CD4-positive, alpha-beta T cell treated with Interleukin-21 for 1 hour (primary cell): Measurements from ENCODE around the gene LMF1.
"Not testable (repeated sequence)": the region's sequence is repeated elsewhere in the genome, so short reads cannot be mapped to it uniquely, and the experiment has no call there.

Experiments used
- DNase-seq: peaks from one replicate; pipeline ENCODE4 v3.0.0-alpha.2; 2020

The LMF1 gene

DNA sequence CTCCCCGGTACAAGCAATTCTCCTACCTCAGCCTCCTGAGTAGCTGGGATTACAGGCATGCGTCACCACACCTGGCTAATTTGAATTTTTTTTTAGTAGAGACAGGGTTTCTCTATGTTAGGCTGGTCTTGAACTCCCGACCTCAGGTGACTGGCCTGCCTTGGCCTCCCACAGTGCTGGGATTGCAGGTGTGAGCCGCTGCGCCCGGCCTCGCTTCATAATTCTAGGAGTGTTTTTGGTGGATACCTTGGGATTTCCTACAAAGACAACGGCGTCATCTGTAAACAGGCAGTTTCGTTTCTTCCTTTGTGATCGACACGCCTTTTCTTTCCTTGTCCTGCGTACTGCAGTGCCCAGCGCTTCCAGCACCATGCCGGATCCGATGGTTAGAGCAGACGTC is 109.3 kb downstream of the LMF1 start:
- DNase-seq, result no peak

DNA sequence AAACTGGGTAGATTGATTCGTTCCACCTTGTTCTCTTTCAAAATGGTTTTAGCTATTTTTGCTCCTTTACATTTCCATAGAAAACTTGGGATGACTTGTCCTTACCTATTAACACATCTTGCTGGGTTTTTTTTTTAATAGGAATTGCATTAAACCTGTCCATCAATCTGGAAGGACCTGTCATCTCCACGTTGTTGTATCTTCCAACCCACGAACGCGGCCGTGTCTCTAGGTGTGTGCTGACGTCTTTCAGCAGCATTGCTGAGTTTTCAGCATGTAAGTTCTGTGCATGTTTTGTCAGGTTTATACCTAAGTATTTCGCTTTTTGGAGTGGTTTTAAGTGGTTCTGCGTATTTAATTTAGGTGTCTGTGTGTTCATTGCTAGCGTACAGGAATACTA is 109.9 kb downstream of the LMF1 start:
- no peak for DNase-seq

DNA sequence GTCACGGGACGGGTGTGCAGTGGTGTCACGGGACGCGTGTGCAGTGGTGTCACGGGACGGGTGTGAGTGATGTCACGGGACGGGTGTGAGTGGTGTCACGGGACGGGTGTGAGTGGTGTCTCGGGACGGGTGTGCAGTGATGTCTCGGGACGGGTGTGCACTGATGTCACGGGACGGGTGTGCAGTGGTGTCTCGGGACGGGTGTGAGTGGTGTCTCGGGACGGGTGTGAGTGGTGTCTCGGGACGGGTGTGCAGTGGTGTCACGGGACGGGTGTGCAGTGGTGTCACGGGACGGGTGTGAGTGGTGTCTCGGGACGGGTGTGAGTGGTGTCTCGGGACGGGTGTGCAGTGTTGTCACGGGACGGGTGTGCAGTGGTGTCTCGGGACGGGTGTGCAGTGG is 111.8 kb downstream of the LMF1 start:
- not testable (repeated sequence) for DNase-seq

DNA sequence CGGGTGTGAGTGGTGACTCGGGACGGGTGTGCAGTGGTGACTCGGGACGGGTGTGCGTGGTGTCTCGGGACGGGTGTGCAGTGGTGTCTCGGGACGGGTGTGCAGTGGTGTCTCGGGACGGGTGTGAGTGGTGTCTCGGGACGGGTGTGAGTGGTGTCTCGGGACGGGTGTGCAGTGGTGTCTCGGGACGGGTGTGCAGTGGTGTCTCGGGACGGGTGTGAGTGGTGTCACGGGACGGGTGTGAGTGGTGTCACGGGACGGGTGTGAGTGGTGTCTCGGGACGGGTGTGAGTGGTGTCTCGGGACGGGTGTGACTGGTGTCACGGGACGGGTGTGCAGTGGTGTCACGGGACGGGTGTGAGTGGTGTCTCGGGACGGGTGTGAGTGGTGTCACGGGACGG is 112.3 kb downstream of the LMF1 start:
- not testable (repeated sequence) for DNase-seq

DNA sequence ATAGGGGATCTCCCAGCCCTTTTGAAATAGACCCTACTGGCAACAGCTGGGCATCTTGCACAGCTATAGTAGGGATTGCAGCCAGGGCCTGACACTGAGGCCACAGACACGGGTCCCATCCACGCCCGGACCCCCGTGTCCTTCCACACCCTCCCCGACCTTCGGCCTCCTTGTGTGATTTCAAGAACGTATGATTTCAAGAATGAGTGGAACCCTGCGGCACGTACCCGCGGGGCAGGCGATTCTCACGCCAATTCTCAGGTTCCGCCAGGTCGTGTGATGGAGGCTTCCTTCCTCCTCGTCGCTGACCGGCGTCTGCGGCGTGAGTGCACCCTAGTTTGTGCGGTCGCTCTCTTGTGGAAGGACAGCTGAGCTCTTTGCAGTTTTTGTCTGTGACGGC is 114.0 kb downstream of the LMF1 start:
- no peak for DNase-seq

DNA sequence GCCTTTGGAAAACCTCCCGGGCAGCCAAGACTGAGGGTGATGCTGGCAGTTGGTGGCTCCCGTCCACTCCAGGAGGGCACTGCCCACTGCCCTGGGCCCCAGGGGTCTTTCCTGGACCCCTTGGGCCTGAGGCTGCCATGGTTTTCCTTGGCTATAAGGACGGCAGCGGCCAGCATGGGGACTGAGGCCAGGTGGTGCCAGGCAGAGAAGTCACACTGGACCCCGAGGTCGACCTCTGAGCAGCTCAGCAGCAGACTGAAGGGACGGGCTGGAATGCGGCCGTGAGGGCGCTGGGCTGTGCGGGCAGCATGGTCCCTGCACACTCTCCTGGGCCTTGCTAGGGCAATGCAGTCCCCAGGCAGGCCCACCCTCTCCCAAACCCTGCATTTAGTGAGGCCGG is 114.7 kb downstream of the LMF1 start:
- DNase-seq, result no peak

DNA sequence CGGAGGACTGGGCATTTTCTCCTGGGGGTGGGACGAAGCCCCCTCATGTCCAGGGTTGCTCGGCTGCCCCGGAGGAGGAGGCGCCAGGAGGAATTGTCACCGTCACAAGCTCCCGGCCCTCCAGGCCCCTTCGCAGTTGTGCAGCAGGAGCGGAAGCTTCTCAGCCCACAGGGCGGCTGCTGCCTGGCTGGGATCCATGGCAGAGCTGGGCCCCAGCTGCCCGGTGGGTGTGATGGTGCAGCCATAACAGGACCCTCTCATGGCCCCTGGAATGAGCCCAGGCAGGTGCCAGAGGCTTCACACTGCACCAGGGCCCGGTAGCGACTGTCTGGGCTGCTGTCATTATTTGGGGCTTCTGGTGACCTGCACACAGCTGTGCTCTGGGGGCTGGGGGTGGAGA is 115.3 kb downstream of the LMF1 start:
- no peak for DNase-seq

DNA sequence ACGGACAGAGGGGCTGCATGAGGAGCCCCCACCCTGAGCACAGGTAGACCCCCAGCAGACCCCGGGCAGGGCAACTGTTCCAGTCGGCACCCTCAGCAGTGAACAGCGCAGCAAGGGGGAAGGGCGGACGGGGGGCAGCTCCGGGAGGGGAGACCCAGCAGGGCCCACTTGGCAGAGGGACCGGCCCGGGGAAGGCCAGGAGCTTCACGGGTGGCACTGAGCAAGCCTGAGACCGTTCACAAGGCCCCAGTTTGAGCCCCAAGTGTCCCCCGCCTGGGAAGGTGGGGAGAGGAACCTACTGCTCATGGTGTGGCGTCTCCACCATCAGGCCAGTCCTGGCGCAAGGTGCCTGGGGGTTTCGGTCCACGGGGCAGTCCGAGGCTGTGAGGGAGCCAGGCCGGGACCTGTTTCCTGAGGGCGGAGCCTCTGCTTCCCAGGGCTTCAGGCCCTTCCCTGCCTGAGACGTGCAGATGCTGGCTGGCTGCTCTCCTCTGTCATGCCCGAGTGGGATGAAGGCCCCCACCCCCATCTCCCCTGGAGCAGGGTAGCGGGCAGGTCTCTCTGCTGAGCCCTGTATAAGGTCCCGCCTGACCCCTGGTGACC is 115.9 kb downstream of the LMF1 start:
- no peak for DNase-seq

DNA sequence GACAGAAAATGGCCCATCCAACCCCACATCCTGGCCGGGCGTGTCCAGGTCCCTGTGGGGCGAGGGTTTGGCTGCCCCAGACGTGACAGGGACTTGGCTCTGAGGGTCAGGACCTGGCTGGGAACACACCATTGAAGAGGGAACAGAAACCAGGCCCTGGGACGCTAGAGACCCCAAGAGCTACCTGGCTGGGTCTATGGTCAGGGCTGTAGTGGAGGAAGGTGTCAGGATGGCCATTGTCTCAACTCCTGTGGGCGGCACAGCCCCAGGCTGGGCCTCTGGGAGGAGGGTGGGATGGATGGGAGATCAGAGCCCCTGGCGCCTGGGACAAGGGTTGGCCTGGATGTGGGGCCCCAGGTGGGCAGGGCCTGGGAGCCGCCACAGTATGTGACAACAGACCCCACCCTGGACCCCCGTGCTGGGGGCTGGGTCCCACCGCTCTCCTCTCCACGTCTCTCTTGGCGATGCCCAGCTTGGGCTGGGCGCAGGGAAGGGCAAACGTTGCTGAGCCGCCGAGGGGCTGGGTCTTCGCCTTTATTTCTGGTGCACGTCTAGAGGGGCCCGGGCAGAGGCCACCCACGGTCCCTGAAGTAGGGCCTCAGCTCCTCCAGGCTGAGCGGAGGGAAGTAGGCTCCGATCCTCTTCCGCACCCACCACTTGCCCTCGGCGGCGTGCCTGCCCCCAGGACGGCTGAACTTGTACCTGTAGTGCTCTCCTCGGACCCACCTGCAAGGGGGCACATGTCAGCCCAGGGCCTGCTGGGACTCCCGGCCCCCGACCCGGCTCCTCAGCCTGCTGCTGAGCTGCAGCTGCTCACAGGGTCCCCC is 116.6 kb downstream of the LMF1 start:
- no peak for DNase-seq

DNA sequence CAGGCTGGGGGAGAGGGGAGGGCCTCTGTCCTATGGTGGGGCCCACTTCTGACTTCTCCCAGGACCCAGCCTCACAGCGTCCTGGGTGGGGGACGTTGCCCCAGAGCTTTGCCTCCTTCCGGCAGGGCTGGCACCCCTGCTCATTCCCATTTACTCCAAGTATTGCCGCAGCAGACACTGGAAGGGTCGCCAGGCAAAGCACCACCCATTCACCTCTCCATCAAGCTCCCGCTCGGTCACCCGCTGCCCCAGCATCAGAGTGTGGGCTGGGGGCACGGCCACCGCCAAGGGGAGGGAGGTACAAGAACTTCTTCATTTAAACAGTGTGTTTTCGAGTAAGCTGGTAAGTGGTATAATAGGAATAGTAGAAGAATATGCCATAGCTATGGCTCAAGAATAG is 117.5 kb downstream of the LMF1 start:
- no peak for DNase-seq

DNA sequence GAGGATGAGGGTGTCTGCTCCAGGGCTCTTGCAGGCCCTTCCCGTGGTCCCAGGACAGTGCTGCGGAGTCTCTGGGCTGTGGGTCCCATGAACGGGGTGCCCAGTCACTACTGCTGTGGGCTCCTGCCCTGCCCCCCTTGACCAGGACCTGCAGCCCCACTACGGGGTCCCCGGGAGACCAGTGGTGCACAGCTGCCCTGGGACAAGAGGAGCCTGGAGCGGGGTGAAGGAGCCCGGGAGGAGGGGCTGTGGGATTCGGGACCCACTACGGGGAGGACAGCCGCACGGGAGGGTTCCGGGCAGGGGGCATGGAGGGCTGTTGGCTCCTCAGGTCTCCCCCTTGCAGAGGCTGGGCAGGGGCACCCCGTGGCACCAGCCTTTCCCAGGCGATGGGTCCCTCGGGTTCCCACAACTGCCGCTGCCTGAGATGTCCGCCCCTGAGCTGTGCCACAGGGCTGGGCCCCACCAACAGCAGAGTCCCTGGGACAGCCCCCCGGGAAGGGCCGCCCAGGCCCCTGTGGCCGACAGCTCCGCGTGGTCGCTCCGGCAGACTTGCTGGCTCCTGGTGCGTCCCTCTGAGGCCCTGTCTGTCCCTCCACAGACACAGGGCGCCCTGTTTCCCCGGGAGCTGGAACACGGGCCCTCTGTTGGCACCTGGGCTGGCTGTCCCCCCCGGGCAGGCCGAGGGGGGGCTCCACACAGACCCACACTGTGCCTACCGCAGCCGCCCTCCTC is 118.2 kb downstream of the LMF1 start:
- no peak for DNase-seq

DNA sequence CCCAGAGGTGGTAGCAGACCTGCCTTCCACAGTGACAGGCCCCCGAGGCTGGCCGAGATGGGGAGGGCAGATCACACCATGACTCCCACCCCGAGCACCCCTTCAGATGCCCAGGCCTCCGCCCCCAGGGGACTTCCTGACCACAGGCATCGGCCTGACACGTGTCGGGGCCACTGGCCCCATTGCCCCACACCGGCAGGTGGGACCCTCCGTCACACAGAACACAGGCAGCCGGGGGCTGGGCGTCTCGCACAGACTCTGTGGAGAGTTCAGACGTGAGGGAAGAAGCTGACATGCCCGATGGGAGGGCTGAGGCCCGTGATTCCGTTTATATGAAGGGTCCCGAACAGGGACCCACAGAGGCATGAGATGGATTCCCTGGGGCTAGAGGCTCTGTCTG is 118.9 kb downstream of the LMF1 start:
- no peak for DNase-seq

DNA sequence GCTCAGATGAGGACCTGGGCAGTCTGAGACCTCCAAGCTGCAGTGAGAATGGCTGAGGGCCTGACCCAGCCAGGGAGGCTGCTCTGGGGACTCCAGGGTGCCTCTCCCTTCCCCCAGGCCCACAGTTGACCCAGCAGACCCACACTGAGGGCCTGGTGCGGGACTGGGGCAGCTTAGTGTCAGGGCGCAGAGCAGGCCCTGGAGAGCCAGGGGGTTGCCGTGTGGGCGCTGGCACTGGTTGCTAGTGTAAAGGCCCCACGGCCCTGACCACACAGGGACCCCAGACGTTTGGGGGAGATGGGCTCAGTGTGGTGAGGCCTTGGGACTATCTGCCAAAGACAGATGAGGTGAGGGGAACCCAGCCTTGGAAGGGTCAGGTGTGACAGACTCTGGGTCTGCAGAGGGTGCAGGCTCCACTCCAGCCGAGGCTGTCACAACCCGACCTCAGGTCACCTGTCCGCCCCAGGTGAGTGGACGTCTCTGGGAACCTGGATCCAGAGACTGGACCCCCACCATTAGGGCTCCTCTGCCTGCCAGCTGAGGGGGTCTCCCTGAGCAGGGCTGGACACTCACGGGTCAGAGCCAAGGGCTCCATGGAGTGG is 119.5 kb downstream of the LMF1 start:
- DNase-seq, result no peak

DNA sequence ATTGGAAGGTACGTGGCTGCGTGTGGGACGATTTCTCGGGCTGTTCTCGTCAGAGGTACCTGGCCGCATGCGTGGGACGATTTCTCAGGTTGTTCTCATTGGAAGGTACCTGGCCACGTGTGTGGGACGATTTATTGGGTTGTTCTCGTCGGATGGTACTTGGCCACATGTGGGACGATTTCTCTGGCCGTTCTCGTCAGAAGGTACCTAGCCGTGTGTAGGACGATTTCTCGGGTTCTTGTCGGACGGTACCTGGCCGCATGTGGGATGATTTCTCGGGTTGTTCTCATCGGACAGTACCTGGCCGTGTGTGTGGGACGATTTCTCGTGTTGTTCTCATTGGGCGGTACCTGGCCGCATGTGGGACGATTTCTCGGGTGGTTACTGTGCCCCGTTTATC is 120.1 kb downstream of the LMF1 start:
- DNase-seq, result no peak

DNA sequence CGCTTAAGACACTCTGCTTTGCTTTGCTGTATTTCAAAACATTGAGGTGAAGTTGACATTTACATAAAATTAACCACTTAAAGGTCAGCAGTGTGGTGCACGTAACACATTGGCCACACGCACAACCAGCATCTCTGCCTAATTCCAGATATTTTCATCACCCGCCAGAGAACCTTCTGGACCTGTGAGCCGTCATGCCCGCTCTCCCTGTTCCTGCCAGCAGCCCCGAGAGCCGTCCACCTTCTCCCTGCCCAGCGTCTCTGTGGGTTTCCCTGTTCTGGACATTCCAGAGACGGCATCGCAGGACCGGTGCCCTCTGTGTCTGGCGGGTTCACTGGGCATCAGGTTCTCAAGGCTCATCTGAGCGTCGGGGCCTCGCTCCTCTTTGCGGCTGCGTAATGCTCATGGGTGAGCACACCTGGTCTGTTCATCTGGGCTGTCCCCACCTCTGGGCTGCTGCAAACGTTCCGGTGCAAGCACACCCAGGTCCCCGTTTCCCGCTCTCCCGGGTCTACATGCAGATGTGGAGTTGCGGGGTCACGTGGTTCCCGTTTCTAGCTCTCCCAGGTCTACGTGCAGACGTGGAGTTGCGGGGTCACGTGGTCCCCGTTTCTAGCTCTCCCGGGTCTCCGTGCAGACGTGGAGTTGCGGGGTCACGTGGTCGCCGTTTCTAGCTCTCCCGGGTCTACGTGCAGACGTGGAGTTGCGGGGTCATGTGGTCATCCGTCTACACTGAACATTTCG is 122.1 kb downstream of the LMF1 start:
- no peak for DNase-seq

DNA sequence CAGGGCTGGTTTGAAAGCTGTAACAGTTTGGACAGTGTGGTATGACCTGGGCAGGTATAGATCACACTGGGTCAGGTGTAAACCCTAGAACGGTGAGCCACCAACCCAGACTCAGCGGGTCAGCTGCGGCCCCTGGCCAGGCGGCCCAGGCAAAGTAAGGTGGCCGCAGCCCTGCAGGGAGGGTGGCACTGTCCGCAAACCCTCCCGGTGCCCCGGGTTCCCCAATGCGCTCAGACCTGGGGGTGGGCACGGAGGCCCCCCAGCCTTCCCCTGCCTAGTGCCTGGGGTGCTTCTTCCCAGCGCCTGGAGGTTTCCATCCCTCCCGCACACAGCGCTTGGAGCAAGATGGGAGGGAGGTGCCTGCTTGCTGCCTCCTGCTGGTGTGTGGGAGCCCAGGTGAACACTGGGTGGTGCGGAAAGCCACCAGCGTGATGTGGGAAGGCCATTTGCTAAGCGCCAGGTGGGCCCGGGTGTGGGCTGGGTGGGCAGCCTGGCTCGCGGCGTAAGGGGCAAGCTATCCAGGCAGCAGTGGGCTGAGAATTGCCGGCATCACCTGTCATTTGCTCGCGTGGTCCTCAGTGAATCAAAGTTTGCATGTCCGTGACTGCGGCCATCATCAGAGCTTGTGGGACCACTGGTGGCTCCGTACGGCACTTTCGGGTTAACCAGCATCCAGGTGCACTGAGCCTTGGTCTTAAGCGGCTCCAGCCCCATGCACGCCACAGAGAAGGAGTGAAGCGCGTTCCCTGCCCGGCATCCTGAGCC is 122.9 kb downstream of the LMF1 start:
- DNase-seq, result no peak

DNA sequence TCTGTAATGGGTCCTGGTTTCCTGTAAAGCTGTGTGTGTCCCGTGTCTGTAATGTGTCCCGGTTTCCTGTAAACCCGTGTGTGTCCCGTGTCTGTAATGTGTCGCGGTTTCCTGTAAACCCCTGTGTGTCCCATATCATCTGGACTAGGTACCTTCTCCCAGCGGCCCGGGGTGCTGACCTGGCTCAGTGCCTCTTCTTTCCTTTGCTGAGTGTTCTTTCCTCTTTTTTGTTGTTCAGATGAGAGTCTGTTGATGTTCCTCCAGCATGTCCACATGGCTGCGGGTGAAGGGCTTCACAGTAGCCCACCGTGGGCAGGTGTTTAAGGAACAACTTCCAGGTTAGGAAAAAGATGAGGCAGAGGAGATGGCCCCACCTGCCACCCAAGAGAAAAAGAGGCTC is 123.6 kb downstream of the LMF1 start:
- no peak for DNase-seq

DNA sequence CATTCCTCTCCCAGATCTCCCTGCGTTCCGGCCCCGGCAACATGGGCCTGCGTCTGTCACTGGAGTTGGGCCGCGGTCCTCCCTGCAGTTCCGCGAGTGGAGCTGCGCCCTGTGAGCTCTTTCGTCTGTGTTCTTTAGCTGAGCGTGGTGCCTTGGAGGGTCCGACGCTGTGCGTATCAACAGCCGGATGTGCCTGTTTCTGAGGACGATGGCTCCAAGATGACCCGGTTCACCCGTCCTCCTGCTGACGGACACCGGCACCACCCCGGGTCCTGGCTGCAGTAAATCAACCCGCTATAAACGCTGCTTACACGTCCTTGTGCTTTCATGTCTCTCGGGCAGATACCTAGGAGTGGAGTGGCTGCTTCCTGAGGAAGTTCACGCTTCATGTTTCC is 125.4 kb downstream of the LMF1 start:
- no peak for DNase-seq

DNA sequence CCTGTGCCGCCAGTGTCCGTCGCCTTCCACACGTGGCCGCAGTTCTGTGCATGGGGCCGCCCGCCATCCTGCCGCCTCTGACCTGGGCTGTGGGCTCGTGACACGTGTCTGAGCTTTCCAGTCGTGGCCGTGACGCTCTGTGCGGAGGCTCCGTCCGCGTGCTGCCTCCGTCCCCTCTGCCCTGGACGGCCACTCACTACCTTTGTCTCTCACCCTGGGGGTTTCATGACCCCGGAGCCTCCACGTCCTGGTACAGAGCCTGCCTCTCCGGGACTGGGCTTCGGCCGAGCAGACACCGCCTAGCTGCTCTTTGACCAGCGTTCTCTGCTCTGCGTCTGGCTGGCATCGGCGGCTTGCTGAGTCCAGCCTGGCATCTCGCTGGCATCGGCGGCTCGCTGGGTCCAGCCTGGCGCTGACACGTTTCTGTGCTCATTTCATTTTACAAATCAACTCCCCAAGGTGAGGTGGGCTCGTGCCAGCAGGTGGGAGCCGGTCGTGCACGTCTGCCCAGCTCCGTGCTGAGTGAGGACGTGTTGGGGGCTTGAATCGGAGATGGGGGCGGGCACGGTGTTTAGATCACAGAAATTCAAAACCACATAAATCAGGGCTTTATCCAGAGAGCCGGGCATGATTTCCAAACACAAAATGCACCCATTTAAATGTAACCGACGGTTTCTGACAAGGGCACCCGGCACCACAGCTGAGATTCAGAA is 126.0 kb downstream of the LMF1 start:
- DNase-seq, result no peak

DNA sequence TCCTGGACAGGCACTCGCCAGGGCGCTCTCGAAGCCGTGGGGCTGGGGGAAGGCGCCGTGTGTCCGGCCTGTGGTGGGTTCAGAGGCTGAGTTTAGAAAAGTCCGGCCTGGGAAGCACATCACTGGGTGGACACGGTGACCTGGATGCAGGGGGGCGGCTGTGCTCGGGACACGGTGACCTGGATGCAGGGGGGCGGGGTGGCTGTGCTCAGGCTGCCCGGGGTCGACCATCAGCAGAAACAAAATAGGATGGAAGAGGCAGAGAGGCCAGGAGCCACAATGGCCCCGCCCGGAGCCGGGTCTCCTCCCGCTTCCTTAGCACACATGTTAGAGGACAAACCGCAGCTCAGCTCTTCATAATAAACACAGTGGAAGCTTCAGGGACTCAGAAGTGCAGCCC is 127.0 kb downstream of the LMF1 start:
- no peak for DNase-seq

DNA sequence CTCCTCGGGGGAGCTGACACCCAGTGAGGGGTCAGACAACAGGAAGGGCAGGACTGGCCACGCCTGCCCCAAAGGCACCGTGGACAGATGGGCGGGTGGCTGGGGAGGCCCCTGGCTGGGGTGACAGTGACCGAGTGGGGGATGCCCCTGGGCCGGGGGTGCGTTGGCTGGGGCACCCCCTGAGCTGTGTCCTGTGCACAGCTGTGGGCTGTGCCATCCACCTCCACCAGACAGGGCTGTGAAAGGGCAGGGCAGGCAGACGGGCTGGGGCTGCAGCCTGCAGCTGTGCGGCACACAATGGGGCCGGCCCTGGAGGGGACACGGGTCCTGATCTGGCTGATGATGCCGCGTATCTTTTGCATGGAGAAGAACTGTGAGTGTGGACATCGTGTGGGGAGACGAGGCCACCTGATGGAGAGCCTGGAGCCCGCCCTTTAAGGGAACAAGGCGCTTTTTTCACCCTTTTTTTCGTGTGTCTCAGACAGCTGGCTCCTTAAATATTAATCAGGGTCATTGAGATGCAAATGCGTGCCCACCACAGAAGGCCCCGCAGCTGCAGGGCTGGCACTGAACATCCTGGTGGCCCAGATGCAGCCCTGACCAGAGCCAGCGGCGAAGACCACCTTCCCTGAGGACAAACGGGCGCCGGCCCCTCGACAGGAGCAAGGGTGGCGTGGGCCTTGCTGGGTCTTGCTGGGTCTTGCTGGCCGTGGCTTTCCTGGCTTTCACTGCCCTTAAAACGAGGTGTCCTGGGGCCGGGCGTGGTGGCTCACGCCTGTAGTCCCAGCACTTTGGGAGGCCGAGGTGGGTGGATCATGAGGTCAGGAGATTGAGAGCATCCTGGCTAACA is 127.8 kb downstream of the LMF1 start:
- no peak for DNase-seq
